KG1 (cell line): ENCODE data around the gene EXOC4.

Experiments
- DNase-seq: peaks from one replicate; lab custom pipeline; 2025; lab: John Stamatoyannopoulos, UW

Gene EXOC4

GRCh38 chr7:133539016-133539415 lies 286.1 kb downstream of the EXOC4 start:
- no peak for DNase-seq

GRCh38 chr7:133540096-133540860 lies 287.4 kb downstream of the EXOC4 start:
- no peak for DNase-seq

- no peak for DNase-seq
Observed at GRCh38 chr7:133542209-133542780, 289.4 kb downstream of the EXOC4 start.

GRCh38 chr7:133543657-133544056 lies 290.8 kb downstream of the EXOC4 start:
- DNase-seq = no peak

DNA sequence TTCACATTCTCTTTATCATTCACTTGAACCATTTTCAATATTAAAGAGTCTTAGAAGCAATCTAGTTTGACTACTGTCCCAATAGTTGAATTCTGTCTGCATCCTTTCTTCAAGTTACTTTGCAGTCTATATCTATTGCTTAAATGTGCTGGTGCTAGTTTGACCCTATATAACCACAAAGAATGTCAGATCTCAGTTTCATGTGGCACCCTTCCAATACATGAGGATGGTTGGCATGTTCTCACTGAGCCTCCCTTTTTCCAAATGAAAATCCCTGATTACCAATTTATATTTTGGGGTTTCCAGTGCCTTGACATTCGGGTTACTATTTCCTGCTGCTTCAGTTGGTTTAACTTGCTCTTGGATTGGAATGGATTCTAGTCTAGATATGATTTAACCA lies 292.7 kb downstream of the EXOC4 start:
- DNase-seq = no peak

DNA sequence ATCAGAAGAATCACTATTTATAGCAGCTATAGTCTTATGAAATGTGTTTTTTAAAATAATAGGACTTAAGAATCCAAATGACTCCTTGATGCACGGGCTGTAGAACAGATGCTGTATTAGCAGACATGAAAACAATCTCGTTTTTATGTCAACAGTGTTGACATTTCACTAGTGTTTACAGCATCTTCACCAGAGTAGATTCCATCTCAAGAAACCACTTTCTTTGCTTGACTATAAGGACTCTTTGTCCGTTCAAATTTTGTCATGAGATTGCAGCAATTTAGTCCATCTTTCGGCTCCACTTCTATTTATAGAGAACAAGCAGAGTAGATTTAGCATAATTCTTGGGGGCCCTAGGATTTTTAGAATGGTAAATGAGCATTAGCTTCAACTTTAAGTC lies 295.1 kb downstream of the EXOC4 start:
- DNase-seq = no peak

DNA sequence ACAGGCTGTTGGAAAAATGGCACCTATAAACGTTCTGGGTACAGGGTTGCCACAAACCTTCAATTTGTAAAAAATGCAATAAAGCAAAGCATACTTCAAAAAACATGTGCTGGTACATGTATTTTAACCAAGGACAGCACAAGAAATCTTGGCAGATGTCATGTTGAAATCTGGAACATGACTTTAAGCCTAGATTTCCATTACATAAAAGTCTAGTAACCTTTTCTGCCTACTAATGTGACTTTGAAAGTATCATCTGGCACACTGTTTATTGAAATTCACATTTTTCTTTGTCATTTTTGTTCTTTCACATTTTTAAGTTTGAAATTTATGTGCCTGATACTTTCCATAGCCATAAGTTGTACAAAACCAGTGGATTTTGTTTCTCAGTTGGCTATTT lies 296.8 kb downstream of the EXOC4 start:
- DNase-seq = no peak

GRCh38 chr7:133550145-133550544 lies 297.3 kb downstream of the EXOC4 start:
- no peak for DNase-seq

DNA sequence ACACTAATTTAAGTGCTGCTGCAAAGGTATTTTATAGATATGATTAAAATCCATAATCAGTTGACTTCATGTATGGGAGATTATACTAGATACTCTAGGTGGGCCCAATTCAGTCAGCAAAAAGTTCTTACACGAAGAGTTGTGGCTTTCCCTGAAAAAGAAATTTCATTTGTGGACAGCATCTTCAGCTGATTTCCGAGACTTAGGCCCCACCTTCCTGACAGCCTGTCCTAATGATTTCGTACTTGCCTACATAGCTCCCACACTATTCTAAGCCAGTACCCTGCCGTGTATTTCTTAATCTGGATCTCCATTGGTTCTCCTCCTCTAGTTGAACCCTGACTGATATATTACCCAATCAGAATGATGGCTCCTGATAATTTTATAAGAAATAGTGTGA lies 297.9 kb downstream of the EXOC4 start:
- no peak for DNase-seq

- no peak for DNase-seq
Observed at GRCh38 chr7:133551466-133551865, 298.6 kb downstream of the EXOC4 start.

DNA sequence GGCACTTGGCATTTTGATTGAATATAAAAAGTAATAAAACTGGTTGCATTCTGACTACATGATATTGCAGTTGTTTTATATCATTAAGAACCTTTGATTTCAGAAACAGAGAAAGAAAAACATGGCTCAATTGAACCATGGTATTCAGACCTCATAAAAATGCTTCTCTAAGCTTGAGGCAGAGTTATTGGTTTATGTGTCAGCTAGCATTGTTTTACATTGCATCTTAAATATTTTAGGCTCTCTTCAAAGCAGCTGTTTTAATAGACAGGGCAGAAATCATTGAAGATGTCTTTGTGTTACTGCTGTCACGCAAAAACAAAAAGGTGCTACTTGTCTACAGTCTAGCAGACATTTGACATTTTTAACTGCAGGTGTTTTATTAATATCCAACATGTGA lies 299.2 kb downstream of the EXOC4 start:
- no peak for DNase-seq

DNA sequence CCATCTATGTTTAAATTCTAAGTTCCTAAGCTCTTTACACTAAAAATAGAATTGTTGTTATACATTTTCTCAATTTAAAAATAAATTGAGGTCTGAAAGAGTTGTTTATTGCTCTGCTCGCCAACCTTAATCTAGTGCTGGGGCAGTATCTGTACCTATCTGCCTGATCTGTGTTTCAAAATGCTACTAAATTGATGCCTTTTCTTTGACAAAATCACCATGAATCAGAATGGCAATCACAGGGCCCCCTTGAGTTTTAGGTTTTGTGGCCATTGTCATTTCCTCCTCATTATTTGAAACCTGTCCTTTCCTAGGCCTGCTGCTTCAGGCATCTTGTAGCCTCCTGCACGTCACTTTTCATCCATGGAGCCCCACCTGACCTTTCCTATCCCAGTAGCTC lies 301.5 kb downstream of the EXOC4 start:
- no peak for DNase-seq

- DNase-seq = no peak
Observed at GRCh38 chr7:133556048-133556447, 303.2 kb downstream of the EXOC4 start.

DNA sequence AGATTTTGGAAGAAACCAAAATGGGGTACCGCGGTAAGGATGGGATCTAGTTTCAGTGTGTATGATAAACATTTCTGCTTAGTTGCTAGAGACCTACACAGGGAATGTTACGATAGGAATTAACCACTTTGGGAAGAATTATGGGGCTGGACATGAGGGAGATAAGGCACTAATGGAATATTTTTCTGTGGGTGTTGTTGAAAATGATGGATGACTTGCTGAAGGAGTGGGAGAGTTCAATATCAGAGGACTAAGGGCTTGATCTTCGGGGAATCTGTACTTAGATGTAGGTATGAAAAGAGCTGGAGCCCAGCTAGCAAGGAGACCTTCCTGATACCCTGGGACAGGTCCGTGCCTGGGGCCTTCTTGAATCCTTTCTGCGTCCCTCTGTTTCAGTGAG lies 303.7 kb downstream of the EXOC4 start:
- DNase-seq = no peak

- DNase-seq = no peak
Observed at GRCh38 chr7:133560900-133561299, 308.0 kb downstream of the EXOC4 start.

DNA sequence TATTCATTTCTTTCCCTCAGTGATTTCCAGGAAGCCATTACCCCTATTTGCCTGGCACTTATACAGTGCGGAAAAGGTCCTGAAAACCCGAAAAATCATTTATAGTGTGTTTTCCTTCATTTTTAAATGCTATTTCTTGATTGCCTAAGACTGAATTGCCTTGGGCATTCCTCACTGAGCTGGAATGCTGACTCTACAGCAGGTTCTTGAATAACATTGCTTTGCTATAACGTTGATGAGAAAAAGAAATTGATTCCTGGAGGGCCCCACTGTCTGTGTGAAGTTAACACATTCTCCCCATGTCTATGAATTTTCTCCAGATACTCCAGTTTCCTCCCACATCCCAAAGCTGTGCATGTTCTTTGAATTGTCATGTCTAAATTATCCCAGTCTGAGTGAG lies 308.5 kb downstream of the EXOC4 start:
- no peak for DNase-seq

DNA sequence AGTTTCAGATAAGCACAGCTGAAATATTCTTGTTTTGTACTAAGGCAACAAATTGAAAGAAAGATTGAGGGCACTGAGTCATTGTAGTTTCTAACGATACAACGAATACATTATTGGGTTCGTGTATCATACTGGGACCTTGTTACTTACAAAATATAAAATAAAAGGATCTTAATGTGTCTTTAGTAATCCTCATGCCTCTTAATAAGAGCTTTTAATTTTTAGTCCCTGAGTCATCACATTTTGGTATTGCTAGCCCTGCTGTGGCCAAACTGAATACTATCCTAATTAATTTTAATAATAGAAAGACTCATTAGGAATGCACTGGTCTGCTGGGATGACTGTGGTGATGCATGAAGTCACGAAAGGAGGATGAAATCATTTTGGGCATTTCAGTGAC lies 309.7 kb downstream of the EXOC4 start:
- DNase-seq = no peak

GRCh38 chr7:133563251-133563650 lies 310.4 kb downstream of the EXOC4 start:
- no peak for DNase-seq

DNA sequence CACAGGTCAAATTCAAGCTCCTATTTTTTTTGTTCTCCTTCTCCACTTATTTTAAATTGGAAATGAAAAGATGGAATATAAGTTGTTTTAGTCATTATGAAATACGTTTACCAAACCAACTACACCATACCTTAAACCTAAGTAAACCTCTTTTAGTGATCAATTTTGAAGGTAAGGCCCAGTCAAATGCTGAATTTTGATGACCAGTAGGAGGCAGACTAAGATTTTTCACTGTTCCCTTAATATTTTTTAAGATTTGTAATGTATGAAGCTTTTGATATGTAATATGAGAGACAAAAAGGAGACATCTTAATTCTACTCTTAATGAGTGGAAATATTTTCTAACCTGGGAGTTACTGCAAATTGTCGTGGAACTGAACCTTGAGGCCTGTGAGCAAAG lies 311.6 kb downstream of the EXOC4 start:
- DNase-seq = no peak

- no peak for DNase-seq
Observed at GRCh38 chr7:133568544-133568943, 315.7 kb downstream of the EXOC4 start.

DNA sequence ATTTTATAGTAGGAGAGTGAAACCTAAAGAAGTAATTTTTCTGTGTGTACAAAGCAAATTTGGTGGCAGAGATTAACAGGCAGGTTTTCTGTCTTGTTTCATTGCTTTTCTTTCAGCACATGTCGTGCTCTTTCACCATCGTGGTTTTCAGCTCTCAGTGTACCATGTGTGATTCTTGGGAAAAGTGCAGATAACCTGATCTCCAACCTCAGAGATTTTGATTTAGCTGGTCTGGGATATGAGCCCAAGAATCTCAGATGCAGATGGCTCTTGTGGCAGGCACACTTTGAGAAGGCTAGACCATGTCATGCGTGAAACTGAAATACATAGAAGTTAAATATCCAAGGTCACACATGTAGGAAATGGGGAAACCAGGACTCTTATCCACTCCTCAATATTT lies 317.4 kb downstream of the EXOC4 start:
- DNase-seq = no peak

GRCh38 chr7:133571076-133571475 lies 318.2 kb downstream of the EXOC4 start:
- no peak for DNase-seq

DNA sequence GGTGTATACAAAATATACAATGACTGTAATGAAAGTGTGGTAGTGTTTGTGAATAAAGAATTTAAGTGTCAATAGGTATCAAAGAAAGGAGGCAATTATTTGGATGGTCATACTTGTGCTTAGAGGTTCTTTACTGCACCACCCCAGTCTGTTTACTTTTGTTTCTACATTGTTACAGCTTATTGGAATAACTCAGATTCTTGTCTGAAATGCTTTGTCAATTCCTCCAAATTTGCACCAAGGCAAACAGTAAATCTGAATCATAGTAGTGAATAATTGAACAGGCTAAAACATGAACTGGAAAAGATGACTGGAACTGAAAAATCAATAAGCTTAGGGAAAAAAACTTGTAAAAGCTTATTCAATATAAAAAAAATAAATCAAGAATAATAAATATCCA lies 319.2 kb downstream of the EXOC4 start:
- no peak for DNase-seq

DNA sequence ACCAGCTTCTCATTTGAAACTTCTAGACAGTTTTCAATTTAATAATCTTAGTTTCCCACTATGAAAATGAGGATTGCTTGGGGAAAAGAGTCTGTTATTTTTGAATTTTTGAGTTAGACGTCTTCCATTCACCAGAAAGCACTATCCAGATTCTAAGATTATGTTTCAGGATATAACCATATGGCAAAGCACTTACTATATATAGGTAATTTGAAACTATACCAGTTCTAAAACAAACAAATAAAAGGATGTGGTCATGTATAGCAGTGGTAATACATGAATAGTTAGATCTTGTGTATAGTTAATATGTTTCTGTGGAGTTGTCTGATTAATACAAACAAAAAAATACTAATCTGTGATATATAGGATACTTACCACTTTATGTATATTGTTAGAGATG lies 320.0 kb downstream of the EXOC4 start:
- DNase-seq = no peak
